ENCODE data around the gene MYO18B.

The MYO18B gene

GRCh38 chr22:25751174-25751581, 9.2 kb downstream of the MYO18B start:
- no peak for DNase-seq

- DNase-seq = no peak
These were observed 10.7 kb downstream of the MYO18B start for GRCh38 chr22:25752615-25753214.

GRCh38 chr22:25753252-25753651, 11.3 kb downstream of the MYO18B start:
- no peak for DNase-seq

GRCh38 chr22:25754527-25755202, 12.7 kb downstream of the MYO18B start:
- DNase-seq = no peak

- no peak for DNase-seq
These were observed 15.7 kb downstream of the MYO18B start for GRCh38 chr22:25757686-25758085.

GRCh38 chr22:25758316-25758715, 16.3 kb downstream of the MYO18B start:
- no peak for DNase-seq

- DNase-seq = no peak
These were observed 17.8 kb downstream of the MYO18B start for GRCh38 chr22:25759825-25760231.

GRCh38 chr22:25760294-25760693, 18.3 kb downstream of the MYO18B start:
- DNase-seq = no peak

- DNase-seq = no peak
These were observed 19.0 kb downstream of the MYO18B start for GRCh38 chr22:25760848-25761595.

GRCh38 chr22:25762147-25762546, 20.2 kb downstream of the MYO18B start:
- no peak for DNase-seq

- no peak for DNase-seq
These were observed 21.3 kb downstream of the MYO18B start for GRCh38 chr22:25763239-25763777.

- no peak for DNase-seq
These were observed 22.5 kb downstream of the MYO18B start for GRCh38 chr22:25764270-25765015.

- no peak for DNase-seq
These were observed 23.0 kb downstream of the MYO18B start for GRCh38 chr22:25765016-25765367.

- no peak for DNase-seq
These were observed 23.8 kb downstream of the MYO18B start for GRCh38 chr22:25765801-25766200.

- DNase-seq = no peak
These were observed 24.4 kb downstream of the MYO18B start for GRCh38 chr22:25766418-25766817.

GRCh38 chr22:25770333-25770732, 28.3 kb downstream of the MYO18B start:
- DNase-seq = no peak

- DNase-seq = no peak
These were observed 30.3 kb downstream of the MYO18B start for GRCh38 chr22:25772288-25772687.

- DNase-seq = no peak
These were observed 32.6 kb downstream of the MYO18B start for GRCh38 chr22:25774575-25775026.

GRCh38 chr22:25775531-25775930, 33.5 kb downstream of the MYO18B start:
- DNase-seq = no peak

GRCh38 chr22:25777411-25777810, 35.4 kb downstream of the MYO18B start:
- DNase-seq = no peak

GRCh38 chr22:25777870-25778269, 35.9 kb downstream of the MYO18B start:
- no peak for DNase-seq

GRCh38 chr22:25779426-25779825, 37.4 kb downstream of the MYO18B start:
- no peak for DNase-seq

GRCh38 chr22:25779890-25780289, 37.9 kb downstream of the MYO18B start:
- DNase-seq = no peak

Measured in bone marrow (tissue), 2 donors.